OCI-LY3 (cell line): ENCODE results near the gene BIRC7.
"Not testable (repeated sequence)": the region's sequence is repeated elsewhere in the genome, so short reads cannot be mapped to it uniquely, and the experiment has no call there.

ENCODE experiments used
- CTCF ChIP-seq: fragments of 200-600, 300-600 bp; sonication (generic); IDR thresholded peaks from 2 replicates; pipeline ENCODE4 v1.5.1; 2014; ENCODE audit warnings: antibody characterized with exemption, low read length, low read depth
- EZH2phosphoT487 ChIP-seq: fragments of 200-600 bp; shearing (Covaris generic); IDR thresholded peaks from 2 replicates; pipeline ENCODE4 v1.6.1; 2018; ENCODE audit warnings: antibody characterized with exemption, mixed run types, low read depth

GRCh38 chr20:63251350-63251749 is 15.6 kb downstream of the BIRC7 start:
- peak; percentile 16; the same call in 1 of the 2 replicates for TF ChIP-seq CTCF
- TF ChIP-seq EZH2phosphoT487 = not testable (repeated sequence)
